Renal cortical epithelial cell (primary cell): ENCODE data around the gene SMIM12. TPM values are rescaled to one million over a fixed set of nuclear protein-coding genes. Genes with fewer than 3 reads are reported as not detected.
A peak's percentile ranks its signal among the peaks of the same experiment; 100 is the strongest.

Source experiments
- DNase-seq: peaks from one replicate; pipeline ENCODE4 v3.0.0-alpha.2; 2011; ENCODE audit warnings: low read depth
- total RNA-seq: library from RNA; depleted of rRNA; stranded (reverse); fragments of >200 nt; gene quantifications from 2 replicates; pipeline ENCODE4 v1.2.3, GENCODE V29; 2014

SMIM12 gene
- 40.1 and 46.4 TPM in 2 replicates for total RNA-seq

DNA sequence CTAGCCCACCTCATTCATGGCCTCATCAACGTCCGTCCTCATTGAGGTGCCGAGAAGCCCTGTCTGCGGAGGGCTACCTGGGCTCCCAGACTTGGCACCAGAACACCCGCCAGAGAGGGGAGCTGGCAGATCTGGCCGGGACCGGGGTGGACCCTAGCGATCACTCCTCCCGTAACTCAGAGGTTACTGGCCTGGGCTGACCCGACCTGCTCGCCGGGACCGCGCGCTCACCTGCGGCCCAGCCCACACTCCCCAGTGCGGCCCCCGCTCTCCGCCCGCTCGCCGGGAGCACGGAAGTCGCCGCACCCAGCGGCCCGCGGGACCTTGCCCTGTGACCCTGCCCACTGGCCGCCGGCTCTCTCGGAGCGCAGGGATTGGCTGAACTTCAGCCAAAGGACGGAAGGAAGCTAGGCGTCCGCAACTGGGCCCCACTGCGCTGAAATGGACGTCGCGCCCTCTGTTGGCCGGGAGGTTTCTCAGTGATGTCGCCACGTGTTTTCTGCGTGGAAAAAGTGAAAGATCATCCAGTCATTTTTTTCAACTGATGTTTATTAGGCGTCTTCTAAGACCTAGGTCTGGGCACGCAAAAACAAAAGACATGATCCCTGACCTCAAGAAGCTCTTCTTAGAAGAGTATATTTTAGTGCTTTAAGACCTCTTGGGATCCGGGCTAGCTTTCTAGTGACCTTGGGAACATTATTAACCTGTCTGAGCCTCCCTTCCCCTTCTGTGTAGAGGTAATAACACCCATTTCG, at the start of gene SMIM12:
TSS of gene SMIM12 (minus strand) at position 304 of the 755 bp plus-strand sequence. CDS start 3,772 bp downstream, outside the sequence.
- DNase-seq, result peak; percentile 84

DNA sequence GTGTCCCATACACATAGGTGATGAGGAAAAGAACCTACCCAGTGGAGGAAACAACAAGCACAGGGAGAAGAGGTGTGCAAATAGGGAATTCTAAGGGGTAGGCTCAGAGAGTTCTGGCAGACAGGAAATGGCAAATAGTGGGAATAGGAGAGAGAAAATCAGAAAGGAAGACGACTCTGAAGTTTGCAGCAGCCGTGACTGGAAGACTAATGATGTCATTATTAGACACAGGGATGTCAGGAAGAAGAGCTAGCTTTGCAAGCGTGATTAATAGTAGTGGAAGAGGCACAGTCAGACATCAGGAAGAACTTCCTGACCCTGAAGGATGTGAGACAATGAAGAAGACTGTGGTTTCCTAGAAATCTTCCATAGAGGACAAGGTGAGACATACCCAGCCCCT, 48.8 kb upstream of the SMIM12 start:
- DNase-seq, result no peak

GRCh38 chr1:34907487-34908090, 48.0 kb upstream of the SMIM12 start:
- no peak for DNase-seq

GRCh38 chr1:34906756-34907155, 47.2 kb upstream of the SMIM12 start:
- DNase-seq, result no peak

DNA sequence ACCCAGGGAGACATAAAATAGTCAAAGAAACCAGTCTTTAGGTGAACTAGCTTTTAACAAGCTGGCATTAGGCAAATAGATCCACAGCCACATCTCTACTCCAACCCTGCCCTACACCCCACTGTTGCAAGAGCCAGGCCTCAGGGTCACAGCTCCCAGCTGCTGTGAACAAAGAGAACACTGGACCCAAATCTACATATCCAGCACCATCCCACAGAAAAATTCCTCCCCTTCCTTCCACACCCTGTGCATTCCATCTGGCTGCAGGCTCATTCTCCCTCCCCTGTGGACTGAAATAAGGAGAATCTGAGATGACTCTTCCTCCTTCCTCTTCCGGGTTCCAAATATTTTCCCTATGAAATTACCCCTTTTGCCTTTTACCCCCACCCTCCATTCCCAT, 46.7 kb upstream of the SMIM12 start:
- DNase-seq, result no peak

DNA sequence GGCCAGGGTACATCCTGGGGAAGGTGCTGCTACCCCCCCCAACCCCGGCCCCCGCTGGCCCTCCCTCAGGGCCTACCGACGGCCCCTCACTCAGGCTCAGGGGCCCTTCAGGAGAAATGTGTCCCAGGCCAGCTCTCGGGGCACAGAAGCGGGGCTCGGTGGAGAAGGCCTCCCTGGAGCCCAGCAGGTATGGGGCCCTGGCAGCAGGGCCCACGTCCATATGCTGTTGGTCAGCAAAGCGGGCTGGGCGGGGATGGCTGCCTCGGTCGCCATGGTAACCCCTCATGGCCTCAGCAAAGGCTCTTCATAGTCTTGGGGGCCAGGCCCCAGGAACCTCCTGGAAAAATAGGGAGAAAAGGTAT, 45.5 kb upstream of the SMIM12 start:
- no peak for DNase-seq

GRCh38 chr1:34904236-34905097, 44.9 kb upstream of the SMIM12 start:
- DNase-seq, result no peak

DNA sequence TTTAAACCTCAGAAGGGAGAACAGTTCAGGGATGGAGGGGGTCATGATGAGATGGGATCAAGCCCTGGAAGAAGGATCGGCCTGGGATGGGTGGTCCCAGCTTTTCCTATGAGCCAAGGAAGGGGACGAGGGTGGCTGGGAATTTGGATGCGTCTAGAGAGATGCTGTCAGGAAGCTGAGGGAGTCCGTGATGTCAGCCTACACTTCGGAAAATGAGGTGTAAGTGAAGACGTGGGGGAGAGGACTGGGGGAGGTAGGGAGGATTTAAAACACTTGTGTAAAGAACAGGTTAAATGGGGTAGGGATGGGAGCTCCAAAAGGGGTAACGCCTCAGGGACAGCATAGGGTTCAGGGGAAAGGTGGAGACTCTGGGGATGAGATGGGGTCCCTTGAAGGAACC, 42.4 kb upstream of the SMIM12 start:
- no peak for DNase-seq

DNA sequence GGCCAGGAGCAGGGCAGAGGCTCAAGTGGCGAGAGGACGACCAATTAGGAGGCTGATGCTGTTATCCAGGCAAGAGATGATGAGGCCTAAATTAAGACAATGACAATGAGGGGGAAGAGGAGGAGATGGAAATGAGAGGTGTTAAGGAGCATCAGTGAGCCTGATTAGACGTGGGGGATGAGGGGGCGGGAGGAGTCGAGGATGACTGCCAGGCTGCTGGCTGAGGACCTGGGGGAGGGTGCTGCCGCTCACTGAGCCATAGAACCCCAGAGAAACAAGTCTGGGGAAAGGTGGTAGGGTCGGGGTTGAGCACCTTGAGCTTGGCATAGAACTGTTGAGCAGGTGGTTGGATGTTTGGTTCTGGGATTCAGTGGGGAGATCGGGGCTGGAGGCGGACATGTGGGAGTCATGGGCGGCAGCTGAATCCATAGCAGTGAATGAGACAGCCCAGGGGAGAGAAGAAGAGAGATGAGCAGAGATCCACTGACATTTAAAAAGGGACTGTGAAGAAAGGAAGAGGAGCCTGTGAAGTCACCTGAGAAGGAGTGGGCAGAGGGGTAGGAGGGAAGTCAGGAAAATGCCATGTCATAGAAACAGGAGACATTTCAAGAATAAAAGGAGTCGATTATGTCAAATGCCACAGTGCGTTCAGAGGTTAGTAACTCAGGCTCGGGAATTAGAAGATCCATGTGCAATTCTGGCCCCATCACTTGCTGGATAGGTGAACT, 41.4 kb upstream of the SMIM12 start:
- DNase-seq, result no peak

DNA sequence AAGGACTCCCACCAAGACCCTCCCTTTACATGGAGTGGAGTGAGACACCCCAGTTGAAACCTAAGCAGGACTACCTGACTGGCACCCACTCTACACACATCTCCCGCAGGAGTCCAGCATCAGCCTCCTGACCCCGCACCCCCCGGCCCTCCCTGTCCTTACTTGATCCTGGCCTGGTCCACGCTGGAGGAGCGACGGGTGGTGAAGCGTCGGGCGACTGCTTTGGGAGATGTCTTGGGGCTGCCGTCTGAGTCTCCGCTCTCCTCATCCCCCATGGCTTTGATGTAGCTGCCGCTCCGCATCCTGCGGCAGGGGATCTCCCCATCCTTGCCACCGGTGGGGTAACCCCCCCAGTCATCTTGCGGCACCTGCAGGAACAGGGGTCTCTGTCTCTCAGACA, 40.4 kb upstream of the SMIM12 start:
- no peak for DNase-seq

GRCh38 chr1:34899471-34899870, 39.9 kb upstream of the SMIM12 start:
- no peak for DNase-seq

GRCh38 chr1:34898330-34898761, 38.8 kb upstream of the SMIM12 start:
- peak; percentile 25 for DNase-seq

GRCh38 chr1:34896612-34897011, 37.1 kb upstream of the SMIM12 start:
- DNase-seq, result peak; percentile 15

DNA sequence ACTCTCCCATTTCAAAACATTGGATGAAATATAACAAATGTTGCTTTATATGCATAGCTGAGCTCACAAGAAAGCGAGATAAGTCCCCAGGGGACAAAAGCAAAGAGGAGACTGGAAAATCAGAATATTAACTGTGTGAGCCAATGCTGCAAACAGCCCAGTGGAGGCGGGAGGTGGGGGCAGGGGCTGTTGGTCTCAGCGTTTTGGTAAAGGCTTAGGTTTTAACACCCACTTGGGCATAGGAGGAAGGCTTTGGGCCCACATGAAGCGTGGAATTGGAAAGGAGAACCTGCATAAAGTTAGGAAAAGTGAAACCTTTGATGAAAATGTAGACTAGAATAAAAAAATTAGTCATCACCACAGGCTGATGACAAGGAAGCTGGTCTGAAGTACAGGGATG, 30.2 kb upstream of the SMIM12 start:
- DNase-seq, result no peak

DNA sequence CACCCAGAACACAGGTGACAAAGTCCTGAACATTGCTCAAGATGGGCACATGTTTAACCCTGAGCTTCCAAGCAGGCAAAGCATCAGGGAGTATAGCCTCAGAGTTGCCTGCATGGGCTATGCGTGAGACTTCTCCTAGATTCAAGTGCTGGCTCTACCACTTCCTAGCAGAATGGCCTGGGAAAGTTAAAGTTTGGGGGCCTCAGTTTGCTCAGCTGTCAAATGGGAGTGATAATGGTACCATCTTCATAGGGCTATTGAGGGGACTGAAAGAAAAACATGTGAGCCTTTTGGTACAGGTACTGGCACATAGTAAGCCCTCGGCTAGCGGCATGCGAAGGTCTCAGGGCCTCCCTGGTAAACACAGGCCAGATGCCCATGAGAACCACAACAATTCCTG, 28.0 kb upstream of the SMIM12 start:
- DNase-seq, result no peak

DNA sequence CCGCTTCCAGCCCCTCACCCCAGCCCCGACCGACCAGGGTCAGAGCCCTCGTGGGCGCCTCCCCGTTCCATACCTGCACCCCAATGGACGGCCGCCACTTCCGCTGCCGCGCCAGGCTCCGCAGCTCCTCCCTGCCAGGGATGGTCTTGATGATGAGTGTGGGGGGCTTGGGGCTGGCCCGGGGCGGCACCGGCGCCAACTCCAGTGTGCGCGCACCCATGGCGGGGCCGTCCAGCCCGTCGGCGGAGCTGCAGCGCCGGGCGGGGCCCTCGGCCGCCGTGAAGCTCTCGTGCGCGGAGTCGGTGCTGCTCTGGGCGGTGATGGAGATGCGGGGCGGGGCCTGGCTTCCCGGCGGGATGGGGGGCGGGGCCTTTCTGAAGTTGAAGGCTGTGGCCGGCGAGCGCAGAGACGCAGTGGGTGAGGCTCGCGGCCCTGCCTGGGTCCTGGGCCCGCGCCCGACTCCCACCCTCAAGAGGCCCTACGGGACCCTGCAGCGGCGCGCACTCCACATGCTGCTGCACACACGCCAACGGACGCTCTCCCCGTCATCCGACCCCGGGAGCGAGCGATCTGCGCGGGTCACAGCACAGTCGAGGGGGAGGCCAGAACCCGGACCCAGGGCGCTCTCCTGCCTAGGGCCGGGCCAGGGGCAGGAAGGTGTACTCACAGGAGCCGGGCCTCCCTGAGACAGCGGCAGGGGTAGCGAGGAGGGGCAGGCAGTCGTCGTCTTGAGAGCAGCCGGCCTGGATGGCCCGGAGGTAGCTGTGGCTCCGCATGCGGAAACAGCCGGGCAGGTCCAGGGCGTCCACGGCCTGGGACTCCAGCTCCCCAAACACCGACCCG, 26.1 kb upstream of the SMIM12 start:
- no peak for DNase-seq

- no peak for DNase-seq
Observed at GRCh38 chr1:34884961-34885360, 25.4 kb upstream of the SMIM12 start.

DNA sequence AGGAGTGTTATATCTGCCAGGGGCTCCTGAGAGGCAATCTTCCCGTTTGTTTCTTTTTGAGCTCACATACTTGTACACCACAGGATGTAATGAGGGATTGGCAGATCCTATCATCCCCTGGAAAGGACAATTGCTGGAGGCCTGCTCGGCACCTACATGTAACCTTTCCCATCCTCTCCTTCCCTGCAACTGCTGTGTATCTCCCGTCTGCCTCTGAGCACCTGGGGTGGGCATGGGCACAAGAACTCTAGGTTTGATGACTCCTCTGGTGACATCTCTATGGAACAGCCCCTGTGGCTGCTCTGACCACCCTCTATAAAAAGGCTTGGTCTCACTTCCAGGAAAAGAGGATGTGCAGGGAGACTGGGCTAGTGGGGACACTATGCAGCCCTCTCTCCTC, 25.0 kb upstream of the SMIM12 start:
- no peak for DNase-seq

DNA sequence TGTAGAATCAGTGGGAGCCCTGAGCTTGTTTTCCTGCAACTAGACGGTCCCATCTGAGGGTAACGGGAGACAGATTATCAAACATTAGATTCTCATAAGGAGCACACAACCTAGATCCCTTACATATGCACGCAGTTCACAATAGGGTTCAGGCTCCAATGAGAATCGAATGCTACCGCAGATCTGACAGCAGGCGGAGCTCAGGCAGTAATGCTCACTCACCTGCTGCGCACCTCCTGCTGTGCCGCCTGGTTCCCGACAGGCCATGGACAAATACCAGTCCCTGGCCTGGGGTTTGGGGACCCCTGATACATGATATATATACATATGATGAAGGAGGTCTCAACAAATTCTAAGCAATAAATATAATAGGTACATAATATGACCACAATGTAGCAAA, 19.7 kb upstream of the SMIM12 start:
- DNase-seq, result no peak

DNA sequence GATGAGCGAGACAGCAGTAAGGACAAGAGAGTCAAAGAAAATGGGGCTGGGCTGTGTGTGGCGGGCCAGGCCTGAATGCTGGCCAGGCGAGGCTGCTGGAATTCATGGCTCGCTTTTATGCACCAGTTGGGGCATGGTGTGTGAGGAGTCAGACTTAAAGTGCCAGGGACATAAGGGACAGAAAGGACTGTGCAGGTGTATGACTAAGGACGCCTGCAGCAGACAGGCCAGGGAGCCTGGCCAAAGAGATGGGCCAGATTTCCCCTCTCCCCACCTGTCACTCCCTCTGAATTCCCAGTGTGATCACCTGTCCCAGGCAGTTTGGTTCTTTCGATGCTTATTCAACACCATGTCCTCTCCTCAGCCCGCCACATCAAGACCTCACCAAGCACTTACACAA, 16.9 kb upstream of the SMIM12 start:
- no peak for DNase-seq

DNA sequence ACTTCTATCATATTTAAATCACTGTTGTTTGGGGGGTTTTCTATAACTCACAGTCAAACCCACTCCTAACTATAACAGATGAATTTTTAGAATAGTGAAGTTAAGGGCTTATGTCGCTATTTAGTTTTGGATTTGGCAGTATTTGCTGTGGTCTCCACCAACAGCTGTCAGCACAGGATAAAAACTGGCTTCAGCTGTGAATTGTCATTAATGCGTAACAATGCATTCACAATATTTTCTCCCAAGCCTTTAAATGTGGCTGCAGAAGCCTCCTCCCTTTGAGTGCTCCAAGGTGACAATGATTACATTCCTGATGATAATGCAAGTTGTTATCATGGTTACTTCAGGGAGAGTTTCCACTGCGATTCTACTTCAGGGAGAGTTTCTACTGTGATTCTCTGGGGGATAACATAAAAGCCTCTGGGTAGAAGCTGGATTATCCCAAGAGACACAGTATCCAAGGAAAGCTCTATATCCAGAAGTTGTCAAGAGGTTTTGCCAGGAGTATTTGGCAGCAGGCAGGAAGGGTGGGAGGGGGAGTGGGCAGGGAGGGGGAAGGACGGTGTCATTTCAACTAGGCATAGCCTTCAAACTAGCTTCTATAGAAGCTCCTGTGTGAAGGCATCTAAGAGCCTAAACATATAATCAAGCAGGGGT, 14.9 kb upstream of the SMIM12 start:
- DNase-seq, result no peak
